ENCODE data around the gene PCCA.

PCCA gene

GRCh38 chr13:100398360-100398759 is 309.5 kb downstream of the PCCA start:
- DNase-seq (ENCODE audit: low spot score) = no peak

- DNase-seq (ENCODE audit: low spot score) = no peak
Observed at GRCh38 chr13:100399455-100399854, 310.6 kb downstream of the PCCA start.

GRCh38 chr13:100403675-100404074 is 314.8 kb downstream of the PCCA start:
- no peak for DNase-seq (ENCODE audit: low spot score)

GRCh38 chr13:100409132-100409531 is 320.2 kb downstream of the PCCA start:
- DNase-seq (ENCODE audit: low spot score) = no peak

GRCh38 chr13:100423375-100423774 is 334.5 kb downstream of the PCCA start:
- no peak for DNase-seq (ENCODE audit: low spot score)

- DNase-seq (ENCODE audit: low spot score) = no peak
Observed at GRCh38 chr13:100428986-100429385, 340.1 kb downstream of the PCCA start.

- no peak for DNase-seq (ENCODE audit: low spot score)
Observed at GRCh38 chr13:100432611-100433010, 343.7 kb downstream of the PCCA start.

GRCh38 chr13:100433475-100433874 is 344.6 kb downstream of the PCCA start:
- DNase-seq (ENCODE audit: low spot score) = no peak

- DNase-seq (ENCODE audit: low spot score) = no peak
Observed at GRCh38 chr13:100434010-100434763, 345.3 kb downstream of the PCCA start.

GRCh38 chr13:100436099-100436498 is 347.2 kb downstream of the PCCA start:
- no peak for DNase-seq (ENCODE audit: low spot score)

GRCh38 chr13:100438059-100438788 is 349.3 kb downstream of the PCCA start:
- no peak for DNase-seq (ENCODE audit: low spot score)

- no peak for DNase-seq (ENCODE audit: low spot score)
Observed at GRCh38 chr13:100439247-100439970, 350.5 kb downstream of the PCCA start.

GRCh38 chr13:100440751-100441425 is 352.0 kb downstream of the PCCA start:
- no peak for DNase-seq (ENCODE audit: low spot score)

GRCh38 chr13:100442095-100442832 is 353.4 kb downstream of the PCCA start:
- no peak for DNase-seq (ENCODE audit: low spot score)

GRCh38 chr13:100443278-100443997 is 354.5 kb downstream of the PCCA start:
- peak; percentile 13 for DNase-seq (ENCODE audit: low spot score)

- DNase-seq (ENCODE audit: low spot score) = no peak
Observed at GRCh38 chr13:100443998-100444328, 355.1 kb downstream of the PCCA start.

GRCh38 chr13:100447831-100448230 is 358.9 kb downstream of the PCCA start:
- no peak for DNase-seq (ENCODE audit: low spot score)

GRCh38 chr13:100451923-100452322 is 363.0 kb downstream of the PCCA start:
- DNase-seq (ENCODE audit: low spot score) = no peak

- no peak for DNase-seq (ENCODE audit: low spot score)
Observed at GRCh38 chr13:100454876-100455275, 366.0 kb downstream of the PCCA start.

- no peak for DNase-seq (ENCODE audit: low spot score)
Observed at GRCh38 chr13:100458673-100459072, 369.8 kb downstream of the PCCA start.

- DNase-seq (ENCODE audit: low spot score) = no peak
Observed at GRCh38 chr13:100459747-100460146, 370.9 kb downstream of the PCCA start.
